K562 (cell line): ENCODE data around the gene ANO10. TPM values are rescaled to one million over a fixed set of nuclear protein-coding genes. Genes with fewer than 3 reads are reported as not detected.

Source experiments
- ETV1 ChIP-seq: fragments of 450-650 bp; conservative IDR thresholded peaks from 2 replicates; pipeline ENCODE4 v1.6.1; 2016; ENCODE audit warnings: missing genetic modification characterization, control low read depth, low read depth, missing compliant biosample characterization
- HDAC3 ChIP-seq: fragments of 450-650 bp; IDR thresholded peaks from 2 replicates; pipeline ENCODE4 v1.6.1; 2018; ENCODE audit warnings: borderline replicate concordance, mild to moderate bottlenecking, moderate library complexity; ENCODE audit not compliant: partially characterized antibody
- HMG20A ChIP-seq: fragments of 450-650 bp; formaldehyde crosslinking; conservative IDR thresholded peaks from 2 replicates; pipeline ENCODE4 v1.4.0; 2020; ENCODE audit warnings: mild to moderate bottlenecking, mixed read lengths
- HMGN3 ChIP-seq: IDR thresholded peaks from 2 replicates; pipeline ENCODE4 v1.6.1; 2011; ENCODE audit warnings: borderline replicate concordance, low read depth, mild to moderate bottlenecking, mixed read lengths, low read length; ENCODE audit not compliant: insufficient read length; ENCODE audit errors: extremely low read depth
- HMGXB4 ChIP-seq: sonication (generic); formaldehyde crosslinking; IDR thresholded peaks from 2 replicates; pipeline ENCODE4 v1.8.1; 2023; ENCODE audit warnings: mild to moderate bottlenecking, missing genetic modification reagents
- KLF13 ChIP-seq: fragments of 450-650 bp; IDR thresholded peaks from 2 replicates; pipeline ENCODE4 v1.6.1; 2016; ENCODE audit warnings: missing genetic modification characterization, low read depth, mild to moderate bottlenecking, missing compliant biosample characterization, moderate library complexity, borderline replicate concordance
- LCOR ChIP-seq: sonication (generic); formaldehyde crosslinking; IDR thresholded peaks from 2 replicates; pipeline ENCODE4 v1.8.0; 2022; ENCODE audit warnings: mild to moderate bottlenecking, missing genetic modification reagents
- MNT ChIP-seq, 2 experiments: fragments of 450-650 bp; conservative IDR thresholded peaks; 2 replicates each; pipeline ENCODE4 v1.6.1; 2017; ENCODE audit warnings: mild to moderate bottlenecking in 2 of 2, moderate library complexity in 2 of 2
- MTF1 ChIP-seq: fragments of 250-450 bp; sonication (Bioruptor Pico); IDR thresholded peaks from 2 replicates; pipeline ENCODE4 v1.9.0; 2021; ENCODE audit warnings: moderate library complexity, mild to moderate bottlenecking, inconsistent platforms, borderline replicate concordance
- NCOR1 ChIP-seq: fragments of 450-650 bp; IDR thresholded peaks from 2 replicates; pipeline ENCODE4 v1.6.1; 2016; ENCODE audit warnings: mild to moderate bottlenecking, moderate library complexity
- PML ChIP-seq: IDR thresholded peaks from 2 replicates; pipeline ENCODE4 v1.6.1; 2012; ENCODE audit warnings: low read length, inconsistent platforms
- STAT5A ChIP-seq: IDR thresholded peaks from 2 replicates; pipeline ENCODE4 v1.6.1; 2012; ENCODE audit warnings: low read length, inconsistent platforms, borderline replicate concordance
- TCF7 ChIP-seq: sonication (generic); IDR thresholded peaks from 2 replicates; pipeline ENCODE4 v1.6.1; 2016; ENCODE audit warnings: antibody characterized with exemption, borderline replicate concordance
- TEAD2 ChIP-seq: fragments of 450-650 bp; IDR thresholded peaks from 2 replicates; pipeline ENCODE4 v1.6.1; 2016; ENCODE audit warnings: missing genetic modification characterization, control low read depth, missing compliant biosample characterization
- USF1 ChIP-seq: sonication (generic); formaldehyde crosslinking; IDR thresholded peaks from 2 replicates; pipeline ENCODE4 v1.9.0; 2022; ENCODE audit warnings: mild to moderate bottlenecking, missing genetic modification reagents
- WHSC1 ChIP-seq: IDR thresholded peaks from one replicate; pipeline ENCODE4 v1.6.1; 2012; ENCODE audit warnings: low read length, control low read depth, inconsistent platforms
- ZFX ChIP-seq: sonication (generic); formaldehyde crosslinking; IDR thresholded peaks from 2 replicates; pipeline ENCODE4 v1.8.0; 2022; ENCODE audit warnings: mild to moderate bottlenecking, missing genetic modification reagents, moderate library complexity
- ZNF668 ChIP-seq: fragments of 250-450 bp; sonication (Bioruptor Pico); IDR thresholded peaks from 2 replicates; pipeline ENCODE4 v1.8.0; 2022; ENCODE audit warnings: mild to moderate bottlenecking, inconsistent platforms
- ZNF77 ChIP-seq: fragments of 250-450 bp; sonication (Bioruptor Pico); IDR thresholded peaks from 2 replicates; pipeline ENCODE4 v1.5.0; 2020
- polyA plus RNA-seq, 8 experiments: library from polyadenylated mRNA; depleted of rRNA in 4 of 8; stranded (reverse) in 5 of 8; unstranded in 3 of 8; fragments of >200 nt; fragmentation: Nextera tagmentation in 2 of 8; fragmentation: Illumina TruSeq in 1 of 8; extraction: Ambion mirVana in 2 of 8; extraction: Trizol in 1 of 8; gene quantifications; 2 replicates each; pipeline versions ENCODE4 v1.2.1 to v1.2.3, GENCODE V29; 2011 to 2014; ENCODE audit warnings: inconsistent platforms in 1 of 8, missing spikeins in 1 of 8
- total RNA-seq, 7 experiments: library from RNA; depleted of rRNA in 6 of 7; stranded (reverse); fragments of >200 nt in 6 of 7; fragmentation: Illumina TruSeq in 2 of 7; extraction: Trizol in 2 of 7; gene quantifications; 2 replicates each; pipeline versions ENCODE4 v1.2.1 to v1.2.3, GENCODE V29; 2011 to 2021; ENCODE audit warnings: low replicate concordance in 1 of 7
- TF ChIP-seq, protein P1 (sequence below): fragments of 250-450 bp; sonication (Bioruptor Pico); IDR thresholded peaks from 2 replicates; pipeline ENCODE4 v1.4.0; 2020; ENCODE audit warnings: mild to moderate bottlenecking, moderate library complexity, borderline replicate concordance

Gene ANO10
- total and polyA plus RNA-seq, 9 of the 15 experiments (the other 6 are each of a cell fraction or from before 2014, with no cell fraction given), result 6.4 to 46.0 (median 32.3) TPM

- TF ChIP-seq ETV1 (tag) (peak; percentile 96), USF1 (CRISPR knock-in tag) (no peak), ZFX (no peak), STAT5A (no peak), MTF1 (CRISPR knock-in tag) (peak; percentile 97), ZNF668 (CRISPR knock-in tag) (peak; percentile 99), ZNF77 (peak; percentile 89; the same call in 1 of the 2 replicates), TEAD2 (peak; percentile 99), PML (no peak), HMGXB4 (CRISPR knock-in tag) (no peak), HMGN3 (no peak), LCOR (CRISPR knock-in tag) (no peak), MNT (conservative IDR thresholded peaks at IDR 0.05) (no peak; a peak in 2 of 4 replicates), TCF7 (no peak), KLF13 (peak; percentile 98), WHSC1 (no peak), HDAC3 (no peak), HMG20A (CRISPR knock-in tag) (0 out of 2 replicates have a peak, but pooled peaks have one; percentile 68), NCOR1 (peak; percentile 42; the same call in 1 of the 2 replicates)
- TF ChIP-seq, protein P1, sequence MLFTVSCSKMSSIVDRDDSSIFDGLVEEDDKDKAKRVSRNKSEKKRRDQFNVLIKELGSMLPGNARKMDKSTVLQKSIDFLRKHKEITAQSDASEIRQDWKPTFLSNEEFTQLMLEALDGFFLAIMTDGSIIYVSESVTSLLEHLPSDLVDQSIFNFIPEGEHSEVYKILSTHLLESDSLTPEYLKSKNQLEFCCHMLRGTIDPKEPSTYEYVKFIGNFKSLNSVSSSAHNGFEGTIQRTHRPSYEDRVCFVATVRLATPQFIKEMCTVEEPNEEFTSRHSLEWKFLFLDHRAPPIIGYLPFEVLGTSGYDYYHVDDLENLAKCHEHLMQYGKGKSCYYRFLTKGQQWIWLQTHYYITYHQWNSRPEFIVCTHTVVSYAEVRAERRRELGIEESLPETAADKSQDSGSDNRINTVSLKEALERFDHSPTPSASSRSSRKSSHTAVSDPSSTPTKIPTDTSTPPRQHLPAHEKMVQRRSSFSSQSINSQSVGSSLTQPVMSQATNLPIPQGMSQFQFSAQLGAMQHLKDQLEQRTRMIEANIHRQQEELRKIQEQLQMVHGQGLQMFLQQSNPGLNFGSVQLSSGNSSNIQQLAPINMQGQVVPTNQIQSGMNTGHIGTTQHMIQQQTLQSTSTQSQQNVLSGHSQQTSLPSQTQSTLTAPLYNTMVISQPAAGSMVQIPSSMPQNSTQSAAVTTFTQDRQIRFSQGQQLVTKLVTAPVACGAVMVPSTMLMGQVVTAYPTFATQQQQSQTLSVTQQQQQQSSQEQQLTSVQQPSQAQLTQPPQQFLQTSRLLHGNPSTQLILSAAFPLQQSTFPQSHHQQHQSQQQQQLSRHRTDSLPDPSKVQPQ (CRISPR knock-in tag), result peak; percentile 89
These were observed 37.6 kb downstream of the ANO10 start (continued) for GRCh38 chr3:43584043-43584826.
